ENCODE measurements around the gene DNMT3L.

Gene DNMT3L

DNA sequence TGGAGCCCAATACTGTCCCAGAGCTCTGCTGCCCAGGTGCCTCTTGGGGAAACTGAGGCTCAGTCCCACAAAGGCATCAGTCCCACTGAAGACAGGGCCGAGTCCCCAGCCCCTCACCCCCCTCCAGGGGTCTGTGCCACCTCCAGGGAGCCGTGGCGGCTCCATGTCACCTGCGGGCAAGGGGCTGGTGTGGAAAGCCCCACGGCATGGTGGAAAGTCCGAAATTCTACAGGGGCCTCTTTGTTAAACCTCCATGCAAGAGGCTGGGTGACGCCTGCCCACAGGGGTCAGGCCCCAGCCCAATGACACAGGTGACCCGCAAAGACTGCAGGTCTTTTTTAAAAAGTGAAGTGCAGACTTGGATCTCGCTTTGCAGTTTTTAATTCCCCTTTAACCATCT, 20.7 kb upstream of the DNMT3L start:
- DNase-seq (ENCODE audit: low spot score): no peak
- TF ChIP-seq, protein P1, sequence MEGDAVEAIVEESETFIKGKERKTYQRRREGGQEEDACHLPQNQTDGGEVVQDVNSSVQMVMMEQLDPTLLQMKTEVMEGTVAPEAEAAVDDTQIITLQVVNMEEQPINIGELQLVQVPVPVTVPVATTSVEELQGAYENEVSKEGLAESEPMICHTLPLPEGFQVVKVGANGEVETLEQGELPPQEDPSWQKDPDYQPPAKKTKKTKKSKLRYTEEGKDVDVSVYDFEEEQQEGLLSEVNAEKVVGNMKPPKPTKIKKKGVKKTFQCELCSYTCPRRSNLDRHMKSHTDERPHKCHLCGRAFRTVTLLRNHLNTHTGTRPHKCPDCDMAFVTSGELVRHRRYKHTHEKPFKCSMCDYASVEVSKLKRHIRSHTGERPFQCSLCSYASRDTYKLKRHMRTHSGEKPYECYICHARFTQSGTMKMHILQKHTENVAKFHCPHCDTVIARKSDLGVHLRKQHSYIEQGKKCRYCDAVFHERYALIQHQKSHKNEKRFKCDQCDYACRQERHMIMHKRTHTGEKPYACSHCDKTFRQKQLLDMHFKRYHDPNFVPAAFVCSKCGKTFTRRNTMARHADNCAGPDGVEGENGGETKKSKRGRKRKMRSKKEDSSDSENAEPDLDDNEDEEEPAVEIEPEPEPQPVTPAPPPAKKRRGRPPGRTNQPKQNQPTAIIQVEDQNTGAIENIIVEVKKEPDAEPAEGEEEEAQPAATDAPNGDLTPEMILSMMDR (IDR thresholded peaks at IDR 0.05; ENCODE audit: extremely low read depth, missing control alignments): no peak

GRCh38 chr21:44281801-44282200, 20.1 kb upstream of the DNMT3L start:
- TF ChIP-seq, protein P1 (IDR thresholded peaks at IDR 0.05; ENCODE audit: extremely low read depth, missing control alignments): no peak
- no peak for DNase-seq (ENCODE audit: low spot score)

- TF ChIP-seq, protein P1 (IDR thresholded peaks at IDR 0.05; ENCODE audit: extremely low read depth, missing control alignments): no peak
These were observed 17.9 kb upstream of the DNMT3L start for GRCh38 chr21:44279354-44280260.

DNA sequence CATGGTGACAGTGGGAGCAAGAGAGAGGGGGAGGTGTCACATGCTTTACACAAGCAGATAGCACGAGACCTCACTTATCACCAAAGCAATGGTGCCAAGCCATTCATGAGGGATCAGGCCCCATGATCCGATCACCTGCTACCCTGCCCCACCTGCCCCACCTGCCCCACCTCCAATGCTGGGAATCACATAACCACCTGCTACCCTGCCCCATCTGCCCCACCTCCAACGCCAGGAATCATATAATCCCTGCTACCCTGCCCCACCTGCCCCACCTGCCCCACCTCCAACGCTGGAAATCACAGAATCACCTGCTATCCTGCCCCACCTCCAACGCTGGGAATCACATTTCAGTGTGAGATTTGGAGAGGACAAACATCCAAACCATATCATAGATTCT, 13.3 kb upstream of the DNMT3L start:
- TF ChIP-seq, protein P1 (IDR thresholded peaks at IDR 0.05; ENCODE audit: extremely low read depth, missing control alignments): no peak
- no peak for DNase-seq (ENCODE audit: low spot score)

More at GRCh38 chr21:44279354-44280260, 17.9 kb upstream of the DNMT3L start:
- no peak for DNase-seq (ENCODE audit: low spot score)

DNA sequence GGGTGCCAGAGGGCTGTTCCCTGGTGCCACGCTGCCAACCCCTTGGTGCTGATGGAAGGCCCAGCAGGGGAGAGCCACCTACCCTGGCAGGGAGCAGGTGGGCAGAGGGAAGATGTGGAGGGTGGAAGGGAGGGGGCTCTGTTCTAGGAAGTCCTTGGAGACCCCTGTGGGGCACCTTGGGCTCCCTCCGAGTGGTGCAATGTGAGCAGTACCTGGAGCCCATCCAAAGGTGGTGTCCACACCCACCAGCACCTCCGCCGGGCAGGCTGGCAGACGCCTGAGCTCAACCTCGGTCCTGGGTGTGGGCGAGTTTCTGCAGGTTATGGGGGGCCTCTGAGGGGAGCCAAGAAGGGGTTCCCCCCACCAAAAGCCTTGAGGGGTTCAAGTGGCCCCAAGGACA, 11.3 kb upstream of the DNMT3L start:
- DNase-seq (ENCODE audit: low spot score): no peak
- TF ChIP-seq, protein P1 (IDR thresholded peaks at IDR 0.05; ENCODE audit: extremely low read depth, missing control alignments): no peak

DNA sequence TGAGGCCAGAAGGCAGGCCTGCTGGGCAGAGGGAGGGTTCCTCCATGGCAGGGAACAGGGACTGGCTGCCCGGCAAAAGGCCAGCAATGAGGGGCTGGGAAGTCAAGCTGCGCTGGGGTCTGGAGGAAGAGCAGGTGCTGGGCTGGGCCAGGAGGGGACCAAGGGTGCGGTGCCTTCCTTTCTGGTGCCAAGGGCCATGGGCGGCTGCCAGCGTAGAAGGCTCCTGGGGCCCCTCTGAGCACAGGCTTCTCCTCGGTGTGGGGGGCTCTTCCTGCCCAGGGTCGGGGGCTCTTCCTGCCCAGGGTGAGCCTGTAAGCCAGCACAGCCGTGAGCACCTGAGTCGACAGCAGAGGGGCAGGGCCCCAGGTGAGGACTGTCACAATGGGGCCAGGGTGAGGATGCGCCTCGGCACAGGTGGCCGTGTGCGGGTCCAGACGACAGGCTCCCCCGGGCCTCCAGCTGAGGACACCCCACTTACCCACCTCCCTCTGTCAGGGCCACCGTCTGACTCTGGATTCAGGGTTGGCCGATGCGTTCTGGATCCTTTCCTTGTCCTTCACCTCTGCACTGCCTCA, 10.7 kb upstream of the DNMT3L start:
- TF ChIP-seq, protein P1 (IDR thresholded peaks at IDR 0.05; ENCODE audit: extremely low read depth, missing control alignments): no peak
- DNase-seq (ENCODE audit: low spot score): no peak

DNA sequence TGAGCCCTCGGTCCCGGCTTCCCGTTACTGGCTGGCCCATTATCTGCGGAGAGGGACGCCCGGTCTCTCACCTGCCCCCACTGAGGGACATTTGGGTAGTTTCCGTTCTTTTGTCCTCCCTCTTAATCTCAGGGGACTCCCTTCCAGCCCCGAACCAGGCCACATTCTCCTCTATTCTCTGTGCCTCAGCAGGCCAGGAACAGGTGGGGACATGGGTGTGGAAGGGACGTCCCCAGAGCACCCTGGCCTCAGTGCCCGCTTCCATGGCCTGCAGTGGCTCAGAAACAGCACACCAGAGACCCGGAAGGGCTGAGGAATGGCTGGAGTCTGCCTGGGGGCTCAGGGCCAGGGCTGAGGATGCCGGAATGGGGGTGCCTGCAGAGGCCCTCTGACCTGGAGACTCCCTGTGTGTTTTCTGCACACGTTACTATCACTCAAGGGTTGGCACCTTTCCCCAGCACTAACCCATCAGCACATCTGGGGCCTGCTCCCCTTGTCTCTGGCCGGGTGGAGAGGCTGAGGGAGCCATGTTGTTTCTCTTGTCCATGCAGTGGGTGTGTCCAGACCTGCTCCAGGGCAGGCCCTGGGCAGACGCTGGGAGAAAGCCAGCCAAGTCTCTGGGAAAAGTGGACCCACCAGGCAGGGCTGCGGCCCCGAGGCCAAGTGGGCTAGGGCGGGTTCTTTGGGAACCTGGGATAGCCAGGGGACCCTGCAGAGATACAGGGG, 10.0 kb upstream of the DNMT3L start:
- TF ChIP-seq, protein P1 (IDR thresholded peaks at IDR 0.05; ENCODE audit: extremely low read depth, missing control alignments): no peak
- no peak for DNase-seq (ENCODE audit: low spot score)
